HepG2 (cell line): ENCODE results near the gene HDGFL2. TPM values are rescaled to one million over a fixed set of nuclear protein-coding genes. Genes with fewer than 3 reads are reported as not detected.
A peak's percentile ranks its signal among the peaks of the same experiment; 100 is the strongest.

Experiments used
- ATAC-seq: fragments of 200-7000 bp; cut with Tn5 transposase; 3 replicates; pipeline ENCODE4 v1.9.1; 2020; ENCODE audit warnings: mild to moderate bottlenecking, moderate library complexity
- BruUV-seq: library from RNA; stranded (reverse); fragments of 400-500 nt; replicated peaks from 2 replicates; lab custom pipeline; 2021; lab: Mats Ljungman, UMichigan
- CTCF ChIA-PET: fragments of 300-600 bp; formaldehyde crosslinking; extraction: SDS; loops from one replicate; lab custom pipeline; 2021; ENCODE audit warnings: low total read pairs, inconsistent platforms, low intra/inter-chr PET ratio; lab: Yijun Ruan, JAX
- POLR2A ChIA-PET: fragments of 350-600 bp; sonication (Branson Sonifier 250); formaldehyde crosslinking; loops from one replicate; lab custom pipeline; 2020; ENCODE audit warnings: antibody characterized with exemption, inconsistent platforms; lab: Yijun Ruan, JAX
- DNase-seq: peaks from one replicate; pipeline ENCODE4 v3.0.0-alpha.2; 2015; ENCODE audit warnings: low spot score
- FAIRE-seq: peaks from 3 replicates; lab custom pipeline; 2011; peaks lifted over from hg19 to GRCh38; lab: Jason Lieb, UNC
- H2AFZ ChIP-seq: one replicate; pipeline ENCODE4 v1.6.1; 2011; ENCODE audit warnings: low read length, inconsistent platforms
- H3K27ac ChIP-seq: fragments of 300-600 bp; 3 replicates; pipeline ENCODE4 v1.8.0; 2011; ENCODE audit warnings: mixed run types, mild to moderate bottlenecking, mixed read lengths, low read length, inconsistent platforms; ENCODE audit not compliant: insufficient read depth; ENCODE audit errors: extremely low read length
- H3K27me3 ChIP-seq, 2 experiments: fragments of 200-600 bp in 1 of 2; 2 replicates in 1 of 2; 3 replicates in 1 of 2; pipeline versions ENCODE4 v1.6.0 to v1.8.0; 2011; ENCODE audit warnings: low read length in 2 of 2, mild to moderate bottlenecking in 2 of 2, moderate library complexity in 2 of 2, inconsistent platforms in 1 of 2; ENCODE audit not compliant: insufficient read depth in 2 of 2, control insufficient read depth in 1 of 2
- H3K36me3 ChIP-seq, 2 experiments: fragments of 200-600 bp in 1 of 2; replicated peaks in 1 of 2; 2 replicates in 1 of 2; 3 replicates in 1 of 2; pipeline versions ENCODE4 v1.5.1 to v1.8.0; 2011; ENCODE audit warnings: low read length in 2 of 2, inconsistent platforms in 1 of 2; ENCODE audit not compliant: insufficient read depth in 2 of 2, control insufficient read depth in 1 of 2
- H3K4me1 ChIP-seq: 2 replicates; pipeline ENCODE4 v1.5.1; 2012; ENCODE audit warnings: low read length, inconsistent platforms; ENCODE audit not compliant: insufficient read depth
- H3K4me2 ChIP-seq: 2 replicates; pipeline ENCODE4 v1.6.0; 2011; ENCODE audit warnings: low read depth, low read length, inconsistent platforms
- H3K4me3 ChIP-seq, 3 experiments: fragments of 200-600 bp in 1 of 3; sonication (generic), shearing (Covaris generic) in 1 of 3; replicated peaks in 1 of 3; 2 replicates each; pipeline ENCODE4 v1.5.1; 2011 to 2016; ENCODE audit warnings: low read length in 3 of 3, inconsistent platforms in 2 of 3, low read depth in 2 of 3, mild to moderate bottlenecking in 2 of 3, control low read depth in 1 of 3, mixed read lengths in 1 of 3; ENCODE audit not compliant: insufficient read depth in 1 of 3
- H3K79me2 ChIP-seq: one replicate; pipeline ENCODE4 v1.6.1; 2011; ENCODE audit warnings: low read length, inconsistent platforms; ENCODE audit not compliant: insufficient read depth
- H3K9ac ChIP-seq: 2 replicates; pipeline ENCODE4 v1.6.0; 2011; ENCODE audit warnings: mild to moderate bottlenecking, low read depth, low read length, inconsistent platforms; ENCODE audit not compliant: insufficient read depth
- H3K9me3 ChIP-seq: 2 replicates; pipeline ENCODE4 v1.5.1; 2012; ENCODE audit warnings: mild to moderate bottlenecking, low read length
- H4K20me1 ChIP-seq: 2 replicates; pipeline ENCODE4 v1.6.0; 2011; ENCODE audit warnings: inconsistent platforms, mild to moderate bottlenecking, low read length, moderate library complexity; ENCODE audit not compliant: insufficient read depth
- BCL6 ChIP-seq: IDR thresholded peaks from 2 replicates; pipeline ENCODE4 v1.6.1; 2016; ENCODE audit warnings: missing genetic modification reagents, missing compliant biosample characterization
- CHCHD3 ChIP-seq: sonication (generic); formaldehyde crosslinking; IDR thresholded peaks from 2 replicates; pipeline ENCODE4 v1.8.0; 2022; ENCODE audit warnings: mild to moderate bottlenecking, missing genetic modification reagents, moderate library complexity
- DBP ChIP-seq: sonication (generic); formaldehyde crosslinking; IDR thresholded peaks from 2 replicates; pipeline ENCODE4 v1.4.0; 2020; ENCODE audit warnings: missing genetic modification reagents; ENCODE audit errors: not compliant biosample characterization
- KDM1A ChIP-seq: IDR thresholded peaks from 2 replicates; pipeline ENCODE4 v1.6.1; 2016; ENCODE audit warnings: missing compliant biosample characterization
- MED1 ChIP-seq: sonication (generic); formaldehyde crosslinking; IDR thresholded peaks from 2 replicates; pipeline ENCODE4 v1.4.0; 2020; ENCODE audit warnings: missing genetic modification reagents
- MZF1 ChIP-seq: sonication (generic); formaldehyde crosslinking; IDR thresholded peaks from 2 replicates; pipeline ENCODE4 v1.8.1; 2023; ENCODE audit warnings: mild to moderate bottlenecking, missing genetic modification reagents, borderline replicate concordance
- NCOA1 ChIP-seq: sonication (generic); formaldehyde crosslinking; IDR thresholded peaks from 2 replicates; pipeline ENCODE4 v1.9.0; 2021; ENCODE audit warnings: missing genetic modification reagents
- NFYC ChIP-seq: IDR thresholded peaks from 2 replicates; pipeline ENCODE4 v1.6.1; 2016; ENCODE audit warnings: missing genetic modification reagents, missing compliant biosample characterization
- RFXANK ChIP-seq: IDR thresholded peaks from 2 replicates; pipeline ENCODE4 v1.6.1; 2016
- ZNF17 ChIP-seq: sonication (generic); formaldehyde crosslinking; IDR thresholded peaks from 2 replicates; pipeline ENCODE4 v1.5.0; 2020; ENCODE audit warnings: mild to moderate bottlenecking, missing genetic modification reagents
- ZNF24 ChIP-seq: fragments of 450-650 bp; IDR thresholded peaks from 2 replicates; pipeline ENCODE4 v1.6.1; 2017; ENCODE audit warnings: antibody characterized with exemption, mild to moderate bottlenecking
- ZNF256 ChIP-seq: sonication (generic); formaldehyde crosslinking; conservative IDR thresholded peaks from 2 replicates; pipeline ENCODE4 v1.4.0; 2020; ENCODE audit warnings: missing genetic modification reagents
- ZNF275 ChIP-seq: sonication (generic); formaldehyde crosslinking; IDR thresholded peaks from 2 replicates; pipeline ENCODE4 v1.8.0; 2022; ENCODE audit warnings: missing genetic modification reagents, mild to moderate bottlenecking, inconsistent platforms, borderline replicate concordance
- ZNF431 ChIP-seq: sonication (generic); formaldehyde crosslinking; IDR thresholded peaks from 2 replicates; pipeline ENCODE4 v1.9.0; 2022; ENCODE audit warnings: missing genetic modification reagents, low read depth, mild to moderate bottlenecking, borderline replicate concordance
- ZNF567 ChIP-seq: sonication (generic); formaldehyde crosslinking; IDR thresholded peaks from 2 replicates; pipeline ENCODE4 v1.8.1; 2023; ENCODE audit warnings: mild to moderate bottlenecking, missing genetic modification reagents, borderline replicate concordance
- ZNF598 ChIP-seq: sonication (generic); formaldehyde crosslinking; IDR thresholded peaks from 2 replicates; pipeline ENCODE4 v1.5.1; 2020; ENCODE audit warnings: mild to moderate bottlenecking, missing genetic modification reagents, borderline replicate concordance
- ZNF614 ChIP-seq: IDR thresholded peaks from 2 replicates; pipeline ENCODE4 v1.6.1; 2018; ENCODE audit warnings: missing biosample characterization, missing genetic modification reagents, inconsistent platforms, borderline replicate concordance
- ZNF772 ChIP-seq: sonication (generic); formaldehyde crosslinking; IDR thresholded peaks from 2 replicates; pipeline ENCODE4 v1.5.0; 2020; ENCODE audit warnings: mild to moderate bottlenecking, missing genetic modification reagents
- ZNF792 ChIP-seq: IDR thresholded peaks from 2 replicates; pipeline ENCODE4 v1.6.1; 2016
- WGBS: methylation state at CpG from one replicate; pipeline ENCODE4 v1.1.6; 2017; ENCODE audit warnings: low lambda C conversion rate; 5-methylcytosine and 5-hydroxymethylcytosine counted together
- in situ Hi-C: cut with HindIII; loops from 2 replicates; pipeline ENCODE4 v1.10.0; 2017; ENCODE audit warnings: low pct_unique_long_range_greater_than_20kb; ENCODE audit not compliant: extremely low pct_ligation_motif_present
- intact Hi-C: fragments of 100-400 bp; cut with micrococcal nuclease; formaldehyde crosslinking; loops from one replicate; pipeline ENCODE4 v1.10.0; 2022; ENCODE audit not compliant: unreplicated experiment
- polyA plus RNA-seq, 8 experiments: library from polyadenylated mRNA; depleted of rRNA in 3 of 8; stranded (reverse) in 7 of 8; unstranded in 1 of 8; fragments of >200 nt; fragmentation: Illumina TruSeq in 4 of 8; extraction: Trizol in 4 of 8; gene quantifications; 2 replicates each; pipeline versions ENCODE4 v1.2.1 to v1.2.3, GENCODE V29; 2011 to 2016; ENCODE audit warnings: low read depth in 4 of 8, missing spikeins in 1 of 8, mixed read lengths in 1 of 8; ENCODE audit not compliant: insufficient read depth in 1 of 8
- total RNA-seq, 5 experiments: library from RNA; depleted of rRNA; stranded (reverse); fragments of >200 nt; fragmentation: Illumina TruSeq; extraction: Trizol; gene quantifications; 2 replicates each; pipeline ENCODE4 v1.2.3, GENCODE V29; 2016; ENCODE audit warnings: low read depth in 1 of 5

Gene HDGFL2
- total and polyA plus RNA-seq, 2 of the 13 experiments (the other 11 are each of a cell fraction or from before 2014, with no cell fraction given), result 20.0 to 51.1 TPM

GRCh38 chr19:4531562-4532165 is 59.6 kb downstream of the HDGFL2 start:
- FAIRE-seq (no peak), ATAC-seq (peak; percentile 75), DNase-seq (no peak)
- Histone ChIP-seq H3K36me3 (no peaks in the 10 kb centered on the region), H3K27ac (no peak overlapping the region), H3K79me2 (no peaks in the 10 kb centered on the region), H3K4me1 (peaks cover 56% of the 10 kb centered on the region), H4K20me1 (peaks cover 6% of the 10 kb centered on the region; the same call in 1 of the 2 replicates), H3K9me3 (no peaks in the 10 kb centered on the region), H3K27me3 (no peaks in the 10 kb centered on the region; a peak in 1 of 5 replicates), H2AFZ (no peak overlapping the region), H3K4me3 (peak overlapping the region in 1 of 3 experiments; percentile 32; a peak in 1 of 6 replicates), H3K9ac (no peak overlapping the region), H3K4me2 (peak overlapping the region; percentile 51)
- WGBS, result 8% methylated on average over 12 of the region's 28 CpGs
- in situ Hi-C loops, result no loop called here
- no TSS peak for BruUV-seq
- ChIA-PET CTCF (no interaction called here), POLR2A (interaction anchor here (2.0 kb wide), 1 partner anchor 8 kb away, joined by 4 read pairs; the partner anchor contains the start of gene LRG1)
- intact Hi-C loops, result no loop called here
- TF ChIP-seq KDM1A (no peak), ZNF275 (CRISPR knock-in tag) (0 out of 2 replicates have a peak, but pooled peaks have one; percentile 74), CHCHD3 (CRISPR knock-in tag) (no peak), RFXANK (no peak), ZNF598 (no peak; the same call in 1 of the 2 replicates), DBP (CRISPR knock-in tag) (no peak), ZNF256 (CRISPR knock-in tag) (no peak), ZNF17 (no peak), ZNF792 (CRISPR knock-in tag) (peak; percentile 92; the same call in 1 of the 2 replicates), NFYC (CRISPR knock-in tag) (no peak; the same call in 1 of the 2 replicates), ZNF24 (no peak), MED1 (peak; percentile 83), ZNF431 (no peak), NCOA1 (CRISPR knock-in tag) (no peak), ZNF614 (CRISPR knock-in tag) (0 out of 2 replicates have a peak, but pooled peaks have one; percentile 26), BCL6 (CRISPR knock-in tag) (peak; percentile 69), ZNF567 (no peak), MZF1 (CRISPR knock-in tag) (no peak), ZNF772 (CRISPR knock-in tag) (peak; percentile 93; the same call in 1 of the 2 replicates)
